ENCODE data around the gene GABRR3. TPM values are rescaled to one million over a fixed set of nuclear protein-coding genes. Genes with fewer than 3 reads are reported as not detected.

The GABRR3 gene
- total RNA-seq, 1 donor from 2014 or later: not detected

DNA sequence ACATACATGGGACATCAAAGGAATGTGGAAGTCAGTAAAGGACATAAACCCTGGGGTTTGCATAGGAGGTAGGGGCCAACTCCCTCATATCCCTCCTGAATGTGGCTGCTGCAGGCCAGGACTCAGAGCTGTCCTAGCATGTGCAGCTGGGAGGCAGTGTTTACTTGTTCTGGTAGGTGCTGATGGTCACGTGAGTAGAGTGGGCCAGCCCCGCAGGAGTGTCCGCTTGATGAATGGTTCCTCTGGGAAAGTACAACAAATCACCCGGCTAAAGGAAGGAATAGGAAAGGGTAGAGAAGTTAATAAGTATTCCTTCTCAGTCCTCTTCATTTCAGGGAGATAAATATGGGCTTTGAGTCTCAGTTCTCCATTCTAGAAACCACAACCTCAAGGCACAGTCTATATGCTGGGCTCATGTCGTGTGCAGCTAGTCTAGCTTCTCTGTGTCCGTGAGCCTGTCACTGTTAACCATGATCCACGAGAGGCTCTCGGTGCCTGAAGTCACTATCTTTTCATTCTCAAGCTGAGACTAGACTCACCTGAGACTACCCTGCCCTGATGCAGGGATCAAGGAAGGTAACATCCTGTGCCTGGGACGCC is 80.8 kb downstream of the GABRR3 start:
- no peak for DNase-seq

DNA sequence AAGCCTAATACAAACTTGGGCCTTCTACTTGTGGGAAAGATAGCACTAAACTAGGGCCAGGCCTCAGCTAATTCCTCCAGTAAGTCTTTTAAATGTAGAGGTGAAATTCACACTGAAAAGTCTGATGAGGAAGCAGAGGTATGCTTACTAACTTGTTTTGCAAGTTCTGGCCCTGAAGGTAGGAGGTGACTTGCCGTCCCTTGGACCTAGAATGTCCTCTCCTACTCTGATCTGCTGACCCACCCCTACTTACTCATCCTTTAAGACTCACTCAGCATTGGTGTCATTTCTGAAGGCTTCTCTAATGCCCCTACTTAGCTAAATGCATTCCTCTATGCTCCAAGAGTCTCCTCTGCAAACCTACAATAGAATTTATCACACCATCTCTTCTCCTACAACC is 82.2 kb downstream of the GABRR3 start:
- no peak for DNase-seq

DNA sequence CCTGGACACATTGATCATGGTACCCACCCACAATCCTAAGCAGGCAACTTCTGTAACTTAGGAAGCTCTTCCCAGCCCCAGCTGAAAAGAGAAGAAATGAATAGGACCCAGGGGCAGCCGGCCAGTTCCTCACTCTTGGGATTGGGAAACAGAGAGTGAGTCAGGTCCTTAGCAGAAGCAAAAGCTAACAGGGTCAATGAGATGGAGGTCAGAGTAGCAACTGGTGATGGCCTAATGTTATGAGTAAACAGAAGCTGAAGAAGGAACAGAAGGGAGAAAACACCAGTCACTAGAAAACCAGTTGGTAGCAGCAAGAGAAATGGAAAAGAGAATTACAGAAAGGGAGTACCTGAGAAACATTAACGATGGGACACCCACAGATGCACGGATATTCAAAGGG is 82.8 kb downstream of the GABRR3 start:
- no peak for DNase-seq

GRCh38 chr3:97950360-97950759 is 84.8 kb downstream of the GABRR3 start:
- DNase-seq: no peak

DNA sequence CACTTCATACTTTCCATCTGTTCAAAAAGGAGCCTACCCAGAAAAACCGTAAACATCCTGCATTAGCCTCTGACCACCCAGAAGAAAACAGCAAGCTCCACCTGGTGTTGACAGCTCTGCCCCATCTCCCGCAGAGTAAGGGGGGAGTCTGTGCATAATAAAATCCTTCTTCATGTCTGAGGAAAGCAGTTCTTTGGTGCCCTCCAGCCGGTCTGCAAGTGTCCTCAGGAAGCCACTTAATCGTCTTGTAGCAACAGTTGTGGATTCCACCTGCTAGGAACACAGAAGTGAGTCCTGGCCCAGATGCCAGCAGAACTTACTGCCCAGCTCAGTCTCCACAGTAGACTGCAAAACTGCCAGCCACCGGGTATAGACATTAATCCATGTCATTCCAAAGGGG is 85.4 kb downstream of the GABRR3 start:
- DNase-seq: no peak

- DNase-seq: no peak
These were observed 86.0 kb downstream of the GABRR3 start for GRCh38 chr3:97949110-97949485.

- DNase-seq: no peak
These were observed 86.6 kb downstream of the GABRR3 start for GRCh38 chr3:97948351-97949109.

DNA sequence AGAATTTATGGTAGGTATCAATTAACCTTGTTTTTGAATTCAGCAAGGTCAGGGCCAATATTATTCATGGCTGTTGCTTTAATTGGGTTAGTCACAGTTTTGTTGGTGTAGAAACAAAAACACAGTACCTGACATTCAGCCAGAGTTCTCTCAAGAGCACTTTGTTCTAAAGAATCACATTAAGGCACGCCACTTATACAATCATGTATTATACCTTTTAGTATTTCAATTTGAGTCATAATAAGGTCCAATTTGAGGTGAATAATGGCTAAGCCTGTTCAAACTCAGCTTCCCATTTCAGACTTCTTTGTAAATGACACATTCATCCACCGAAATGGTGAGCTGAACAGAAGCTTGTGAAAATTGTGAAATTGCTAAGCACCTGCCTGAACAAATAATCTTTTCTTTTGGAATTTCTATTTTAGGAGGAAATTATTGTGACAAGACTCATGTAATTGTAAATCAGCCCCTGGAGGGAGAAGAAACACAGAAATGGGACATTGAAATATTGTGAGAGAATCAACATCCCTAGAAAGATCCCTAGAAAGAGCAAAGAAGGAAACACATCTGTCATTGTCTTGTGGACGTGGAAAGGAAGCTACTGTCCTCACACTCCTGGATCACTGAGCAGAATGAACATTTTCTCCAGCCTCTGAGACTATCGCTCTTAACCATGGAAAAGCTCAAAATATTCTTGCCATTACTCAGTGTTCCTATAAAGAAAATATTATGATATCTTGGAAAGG is 92.1 kb downstream of the GABRR3 start:
- DNase-seq: no peak

DNA sequence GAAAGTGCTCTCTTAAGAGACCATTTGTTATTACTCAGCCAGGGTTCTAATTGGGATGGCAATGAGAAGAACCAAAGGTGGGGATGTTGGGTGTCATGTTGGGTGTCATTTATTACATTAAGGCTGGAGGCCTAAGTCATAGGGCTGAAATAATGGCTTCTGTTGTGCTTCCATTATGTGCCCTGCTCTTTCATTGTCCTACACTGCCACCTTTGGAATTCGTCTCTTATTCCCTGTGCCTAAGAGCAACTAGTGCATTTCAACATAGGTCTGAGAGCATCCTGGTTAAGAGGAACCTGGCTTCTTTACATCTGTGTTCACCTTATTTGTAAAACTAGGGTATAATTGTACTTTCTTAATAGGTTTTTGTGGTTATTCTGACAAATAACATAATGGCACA is 95.1 kb downstream of the GABRR3 start:
- peak; percentile 46 for DNase-seq

- DNase-seq: no peak
These were observed 95.7 kb downstream of the GABRR3 start for GRCh38 chr3:97939401-97939800.

- no peak for DNase-seq
These were observed 96.7 kb downstream of the GABRR3 start for GRCh38 chr3:97938444-97938843.

- no peak for DNase-seq
These were observed 97.9 kb downstream of the GABRR3 start for GRCh38 chr3:97937205-97937604.

- DNase-seq: no peak
These were observed 99.3 kb downstream of the GABRR3 start for GRCh38 chr3:97935842-97936241.

Other genes starting within 250 kb of the GABRR3 start
- gene CRYBG3, start 213.3 kb downstream of the GABRR3 start, total RNA-seq: 36.9 and 43.2 TPM in 2 replicates
- gene RIOX2, start 62.9 kb downstream of the GABRR3 start, total RNA-seq: 27.1 and 29.4 TPM in 2 replicates
- gene OR5AC2, start 51.9 kb upstream of the GABRR3 start, total RNA-seq: not detected in 2 replicates
- gene OR5H1, start 95.4 kb upstream of the GABRR3 start, total RNA-seq: not detected in 2 replicates
- under 0.01 TPM in 1 of 2 replicates, not detected in the other for gene OR5H14, start 112.2 kb upstream of the GABRR3 start, total RNA-seq
- gene OR5H15, start 131.4 kb upstream of the GABRR3 start, total RNA-seq: not detected in 2 replicates
- gene OR5H6, start 228.9 kb upstream of the GABRR3 start, total RNA-seq: not detected in 2 replicates
- gene OR5H2, start 247.2 kb upstream of the GABRR3 start, total RNA-seq: not detected in 2 replicates